Measurements from ENCODE around the gene NLRC5. TPM values are rescaled to one million over a fixed set of nuclear protein-coding genes. Genes with fewer than 3 reads are reported as not detected.

Gene NLRC5
- total RNA-seq, 1 donor from 2014 or later, result not detected

GRCh38 chr16:56983211-56983751, 6.1 kb upstream of the NLRC5 start:
- peaks cover 2% of the 10 kb centered on the region for H3K9me3 Mint-ChIP-seq
- TF ChIP-seq CTCF (IDR thresholded peaks at IDR 0.05) (no peak), EZH2phosphoT487 (IDR thresholded peaks at IDR 0.05) (no peak), EZH2 (IDR thresholded peaks at IDR 0.05) (no peak)
- Histone ChIP-seq H3K79me2 (ENCODE audit: low read depth) (no peaks in the 10 kb centered on the region), H3K4me3 (no peak overlapping the region), H3K27ac (no peak overlapping the region), H2AFZ (replicated peaks) (no peak overlapping the region), H3K9ac (no peak overlapping the region), H3K9me3 (ENCODE audit: low read depth) (no peaks in the 10 kb centered on the region), H4K20me1 (ENCODE audit: low read depth) (no peaks in the 10 kb centered on the region), H3K4me2 (no peak overlapping the region), H3K36me3 (no peaks in the 10 kb centered on the region), H3K4me1 (peaks cover 12% of the 10 kb centered on the region), H3F3A (ENCODE audit: low read depth) (peaks cover 14% of the 10 kb centered on the region), H3K27me3 (peaks cover 15% of the 10 kb centered on the region)
- DNase-seq (ENCODE audit: low spot score), result no peak
- H3K27me3 Mint-ChIP-seq (ENCODE audit: insufficient read depth, low read depth), result peaks cover 20% of the 10 kb centered on the region
- H3K4me3 Mint-ChIP-seq, result no peak overlapping the region
- H3K36me3 Mint-ChIP-seq, result no peaks in the 10 kb centered on the region
- peaks cover 7% of the 10 kb centered on the region for H3K4me1 Mint-ChIP-seq
- no peak overlapping the region for H3K27ac Mint-ChIP-seq

GRCh38 chr16:56984639-56985038, 4.7 kb upstream of the NLRC5 start:
- Mint-ChIP-seq H3K27ac (no peak overlapping the region), H3K4me3 (no peak overlapping the region), H3K36me3 (no peaks in the 10 kb centered on the region), H3K9me3 (peaks cover 2% of the 10 kb centered on the region), H3K4me1 (peaks cover 10% of the 10 kb centered on the region), H3K27me3 (ENCODE audit: insufficient read depth, low read depth) (peaks cover 23% of the 10 kb centered on the region)
- Histone ChIP-seq H3K4me2 (no peak overlapping the region), H3K9ac (no peak overlapping the region), H3K4me1 (peaks cover 12% of the 10 kb centered on the region), H3K4me3 (no peak overlapping the region), H3K27ac (no peak overlapping the region), H3K79me2 (ENCODE audit: low read depth) (no peaks in the 10 kb centered on the region), H3F3A (ENCODE audit: low read depth) (peaks cover 14% of the 10 kb centered on the region), H3K36me3 (no peaks in the 10 kb centered on the region), H2AFZ (replicated peaks) (no peak overlapping the region), H4K20me1 (ENCODE audit: low read depth) (no peaks in the 10 kb centered on the region), H3K9me3 (ENCODE audit: low read depth) (no peaks in the 10 kb centered on the region), H3K27me3 (peaks cover 29% of the 10 kb centered on the region)
- TF ChIP-seq CTCF (IDR thresholded peaks at IDR 0.05) (no peak), EZH2phosphoT487 (IDR thresholded peaks at IDR 0.05) (no peak), EZH2 (IDR thresholded peaks at IDR 0.05) (no peak)
- DNase-seq (ENCODE audit: low spot score), result no peak

- H3K4me3 ChIP-seq, result no peak overlapping the region
- Mint-ChIP-seq H3K27me3 (ENCODE audit: insufficient read depth, low read depth) (peaks cover 27% of the 10 kb centered on the region), H3K4me3 (no peak overlapping the region), H3K4me1 (peaks cover 18% of the 10 kb centered on the region), H3K27ac (no peak overlapping the region), H3K36me3 (no peaks in the 10 kb centered on the region), H3K9me3 (peaks cover 2% of the 10 kb centered on the region)
- no peak overlapping the region for H3K27ac ChIP-seq
- TF ChIP-seq CTCF (IDR thresholded peaks at IDR 0.05) (no peak), EZH2phosphoT487 (IDR thresholded peaks at IDR 0.05) (no peak), EZH2 (IDR thresholded peaks at IDR 0.05) (no peak)
- H4K20me1 ChIP-seq (ENCODE audit: low read depth), result no peaks in the 10 kb centered on the region
- H3K27me3 ChIP-seq, result peaks cover 37% of the 10 kb centered on the region
- H3K9ac ChIP-seq, result no peak overlapping the region
- no peak overlapping the region for H3K4me2 ChIP-seq
- H3K36me3 ChIP-seq, result no peaks in the 10 kb centered on the region
- H3K4me1 ChIP-seq, result peaks cover 18% of the 10 kb centered on the region
- no peak overlapping the region for H2AFZ ChIP-seq (replicated peaks)
- no peaks in the 10 kb centered on the region for H3K9me3 ChIP-seq (ENCODE audit: low read depth)
- H3F3A ChIP-seq (ENCODE audit: low read depth), result peaks cover 12% of the 10 kb centered on the region
- DNase-seq (ENCODE audit: low spot score), result no peak
- no peaks in the 10 kb centered on the region for H3K79me2 ChIP-seq (ENCODE audit: low read depth)
Measured at GRCh38 chr16:56985288-56985961, 3.9 kb upstream of the NLRC5 start.

All from neural progenitor cell (in vitro differentiated cells).